ENCODE data around the gene SKA2.
"Not testable (repeated sequence)": the region's sequence is repeated elsewhere in the genome, so short reads cannot be mapped to it uniquely, and the experiment has no call there.

Gene SKA2

GRCh38 chr17:59154721-59155438 is at the start of gene SKA2:
Gene SKA2 (minus strand): TSS chr17:59155186. CDS start chr17:59155163, 23 bp downstream.
- peaks cover 10% of the 10 kb centered on the region for H3K36me3 Mint-ChIP-seq (ENCODE audit: low read depth)
- H3K4me1 Mint-ChIP-seq (ENCODE audit: low read depth): peaks cover 38% of the 10 kb centered on the region
- no peaks in the 10 kb centered on the region for H3K27me3 Mint-ChIP-seq
- H3K27ac Mint-ChIP-seq: no peak within 1 kb of the TSS
- peak; percentile 96 for DNase-seq
- no peak within 1 kb of the TSS for H3K4me3 Mint-ChIP-seq
- no peaks in the 10 kb centered on the region for H3K9me3 Mint-ChIP-seq

- peaks cover 22% of the 10 kb centered on the region for H3K36me3 Mint-ChIP-seq (ENCODE audit: low read depth)
- H3K27ac Mint-ChIP-seq: no peak overlapping the region
- H3K4me3 Mint-ChIP-seq: no peak overlapping the region
- DNase-seq: no peak
- no peaks in the 10 kb centered on the region for H3K4me1 Mint-ChIP-seq (ENCODE audit: low read depth)
- no peaks in the 10 kb centered on the region for H3K9me3 Mint-ChIP-seq
- no peaks in the 10 kb centered on the region for H3K27me3 Mint-ChIP-seq
These were observed 47.3 kb upstream of the SKA2 start for GRCh38 chr17:59202320-59202719.

GRCh38 chr17:59199398-59199797 is 44.4 kb upstream of the SKA2 start:
- Mint-ChIP-seq H3K27ac (no peak overlapping the region), H3K27me3 (no peaks in the 10 kb centered on the region), H3K9me3 (no peaks in the 10 kb centered on the region), H3K36me3 (ENCODE audit: low read depth) (peaks cover 35% of the 10 kb centered on the region), H3K4me1 (ENCODE audit: low read depth) (no peaks in the 10 kb centered on the region), H3K4me3 (no peak overlapping the region)
- no peak for DNase-seq

- H3K9me3 Mint-ChIP-seq: no peaks in the 10 kb centered on the region
- H3K4me3 Mint-ChIP-seq: no peak overlapping the region
- H3K27me3 Mint-ChIP-seq: no peaks in the 10 kb centered on the region
- peaks cover 37% of the 10 kb centered on the region for H3K36me3 Mint-ChIP-seq (ENCODE audit: low read depth)
- H3K4me1 Mint-ChIP-seq (ENCODE audit: low read depth): peaks cover 3% of the 10 kb centered on the region
- H3K27ac Mint-ChIP-seq: no peak overlapping the region
- DNase-seq: no peak
These were observed 38.4 kb upstream of the SKA2 start for GRCh38 chr17:59193336-59193862.

- no peak for DNase-seq
- Mint-ChIP-seq H3K4me3 (no peak overlapping the region), H3K36me3 (ENCODE audit: low read depth) (peaks cover 34% of the 10 kb centered on the region), H3K4me1 (ENCODE audit: low read depth) (peaks cover 3% of the 10 kb centered on the region), H3K27ac (no peak overlapping the region), H3K9me3 (no peaks in the 10 kb centered on the region), H3K27me3 (no peaks in the 10 kb centered on the region)
These were observed 35.8 kb upstream of the SKA2 start for GRCh38 chr17:59190806-59191205.

- Mint-ChIP-seq H3K4me1 (ENCODE audit: low read depth) (no peaks in the 10 kb centered on the region), H3K4me3 (no peak overlapping the region), H3K36me3 (ENCODE audit: low read depth) (peaks cover 21% of the 10 kb centered on the region), H3K9me3 (no peaks in the 10 kb centered on the region), H3K27ac (no peak overlapping the region), H3K27me3 (no peaks in the 10 kb centered on the region)
- DNase-seq: no peak
These were observed 31.9 kb upstream of the SKA2 start for GRCh38 chr17:59186850-59187249.

GRCh38 chr17:59185997-59186396 is 31.0 kb upstream of the SKA2 start:
- Mint-ChIP-seq H3K4me3 (no peak overlapping the region), H3K4me1 (ENCODE audit: low read depth) (no peaks in the 10 kb centered on the region), H3K9me3 (no peaks in the 10 kb centered on the region), H3K27me3 (no peaks in the 10 kb centered on the region), H3K27ac (no peak overlapping the region), H3K36me3 (ENCODE audit: low read depth) (peaks cover 17% of the 10 kb centered on the region)
- DNase-seq: no peak

GRCh38 chr17:59181481-59181880 is 26.5 kb upstream of the SKA2 start:
- Mint-ChIP-seq H3K4me3 (no peak overlapping the region), H3K27ac (no peak overlapping the region), H3K4me1 (ENCODE audit: low read depth) (no peaks in the 10 kb centered on the region), H3K9me3 (no peaks in the 10 kb centered on the region), H3K36me3 (ENCODE audit: low read depth) (peaks cover 8% of the 10 kb centered on the region), H3K27me3 (no peaks in the 10 kb centered on the region)
- DNase-seq: no peak

GRCh38 chr17:59180626-59181025 is 25.6 kb upstream of the SKA2 start:
- H3K4me1 Mint-ChIP-seq (ENCODE audit: low read depth): no peaks in the 10 kb centered on the region
- no peak overlapping the region for H3K27ac Mint-ChIP-seq
- no peak overlapping the region for H3K4me3 Mint-ChIP-seq
- no peak for DNase-seq
- peaks cover 5% of the 10 kb centered on the region for H3K36me3 Mint-ChIP-seq (ENCODE audit: low read depth)
- H3K9me3 Mint-ChIP-seq: no peaks in the 10 kb centered on the region
- no peaks in the 10 kb centered on the region for H3K27me3 Mint-ChIP-seq

GRCh38 chr17:59179601-59180000 is 24.6 kb upstream of the SKA2 start:
- H3K4me3 Mint-ChIP-seq; H3K36me3 Mint-ChIP-seq (ENCODE audit: low read depth); H3K27ac Mint-ChIP-seq; H3K4me1 Mint-ChIP-seq (ENCODE audit: low read depth); H3K27me3 Mint-ChIP-seq; H3K9me3 Mint-ChIP-seq; DNase-seq: not testable (repeated sequence)

- Mint-ChIP-seq H3K36me3 (ENCODE audit: low read depth) (peaks cover 4% of the 10 kb centered on the region), H3K27me3 (no peaks in the 10 kb centered on the region), H3K9me3 (no peaks in the 10 kb centered on the region), H3K4me3 (no peak overlapping the region), H3K27ac (no peak overlapping the region), H3K4me1 (ENCODE audit: low read depth) (no peaks in the 10 kb centered on the region)
- no peak for DNase-seq
These were observed 23.4 kb upstream of the SKA2 start for GRCh38 chr17:59178266-59178985.

GRCh38 chr17:59175076-59175475 is 20.1 kb upstream of the SKA2 start:
- Mint-ChIP-seq H3K9me3 (no peaks in the 10 kb centered on the region), H3K27me3 (no peaks in the 10 kb centered on the region), H3K4me3 (no peak overlapping the region), H3K36me3 (ENCODE audit: low read depth) (peaks cover 21% of the 10 kb centered on the region), H3K4me1 (ENCODE audit: low read depth) (no peaks in the 10 kb centered on the region), H3K27ac (no peak overlapping the region)
- no peak for DNase-seq

- no peak for DNase-seq
- H3K4me1 Mint-ChIP-seq (ENCODE audit: low read depth): no peaks in the 10 kb centered on the region
- no peak overlapping the region for H3K4me3 Mint-ChIP-seq
- H3K27me3 Mint-ChIP-seq: no peaks in the 10 kb centered on the region
- no peak overlapping the region for H3K27ac Mint-ChIP-seq
- H3K36me3 Mint-ChIP-seq (ENCODE audit: low read depth): peaks cover 23% of the 10 kb centered on the region
- H3K9me3 Mint-ChIP-seq: no peaks in the 10 kb centered on the region
These were observed 19.7 kb upstream of the SKA2 start for GRCh38 chr17:59174671-59175070.

GRCh38 chr17:59172436-59173004 is 17.5 kb upstream of the SKA2 start:
- Mint-ChIP-seq H3K27me3 (no peaks in the 10 kb centered on the region), H3K4me3 (no peak overlapping the region), H3K9me3 (no peaks in the 10 kb centered on the region), H3K27ac (no peak overlapping the region), H3K36me3 (ENCODE audit: low read depth) (peaks cover 24% of the 10 kb centered on the region), H3K4me1 (ENCODE audit: low read depth) (peaks cover 4% of the 10 kb centered on the region)
- DNase-seq: no peak

GRCh38 chr17:59167571-59168001 is 12.6 kb upstream of the SKA2 start:
- peaks cover 11% of the 10 kb centered on the region for H3K36me3 Mint-ChIP-seq (ENCODE audit: low read depth)
- H3K4me1 Mint-ChIP-seq (ENCODE audit: low read depth): peaks cover 11% of the 10 kb centered on the region
- no peak for DNase-seq
- H3K4me3 Mint-ChIP-seq: no peak overlapping the region
- no peaks in the 10 kb centered on the region for H3K9me3 Mint-ChIP-seq
- H3K27ac Mint-ChIP-seq: no peak overlapping the region
- no peaks in the 10 kb centered on the region for H3K27me3 Mint-ChIP-seq
